ENCODE results near the gene GTF3C5. TPM values are rescaled to one million over a fixed set of nuclear protein-coding genes. Genes with fewer than 3 reads are reported as not detected.

The GTF3C5 gene
- total RNA-seq, 1 donor from 2014 or later = 46.4 TPM

- Histone ChIP-seq H3K9me3 (ENCODE audit: insufficient read depth, low read depth, low read length) (no peaks in the 10 kb centered on the region), H3K79me2 (ENCODE audit: insufficient read depth, low read length) (no peaks in the 10 kb centered on the region), H3K4me2 (ENCODE audit: low read length) (no peak overlapping the region), H3K27ac (ENCODE audit: low read depth, low read length) (no peak overlapping the region), H3K36me3 (ENCODE audit: insufficient read depth, low read length) (peaks cover 8% of the 10 kb centered on the region), H3K27me3 (ENCODE audit: insufficient read depth, low read length) (no peaks in the 10 kb centered on the region), H3K9ac (ENCODE audit: low read length) (no peak overlapping the region), H3K4me3 (ENCODE audit: insufficient read depth, low read depth, low read length) (no peak overlapping the region), H3K4me1 (ENCODE audit: insufficient read depth, low read length) (no peaks in the 10 kb centered on the region), H4K20me1 (ENCODE audit: insufficient read depth, low read length) (peaks cover 20% of the 10 kb centered on the region), H2AFZ (ENCODE audit: low read depth, low read length) (no peak overlapping the region)
- TF ChIP-seq CTCF (IDR thresholded peaks at IDR 0.05; ENCODE audit: insufficient read depth, low read depth, low read length) (no peak), EZH2 (IDR thresholded peaks at IDR 0.05; ENCODE audit: insufficient read depth, low read length) (no peak)
- H3K27me3 Mint-ChIP-seq (ENCODE audit: low read depth, unreplicated experiment) = no peaks in the 10 kb centered on the region
- H3K36me3 Mint-ChIP-seq (ENCODE audit: low read depth, unreplicated experiment) = peaks cover 19% of the 10 kb centered on the region
- H3K4me3 Mint-ChIP-seq (ENCODE audit: unreplicated experiment) = no peak overlapping the region
- FAIRE-seq (no peak), DNase-seq (ENCODE audit: low read depth) (no peak)
- H3K9me3 Mint-ChIP-seq (ENCODE audit: unreplicated experiment) = no peaks in the 10 kb centered on the region
- H3K4me1 Mint-ChIP-seq (ENCODE audit: low read depth, unreplicated experiment) = no peaks in the 10 kb centered on the region
- H3K27ac Mint-ChIP-seq (ENCODE audit: unreplicated experiment) = no peak overlapping the region
Observed at GRCh38 chr9:133104718-133105460, 74.1 kb downstream of the GTF3C5 start.

GRCh38 chr9:133105461-133105770, 74.6 kb downstream of the GTF3C5 start:
- no peak overlapping the region for H3K27ac Mint-ChIP-seq (ENCODE audit: unreplicated experiment)
- H2AFZ ChIP-seq (ENCODE audit: low read depth, low read length) = no peak overlapping the region
- FAIRE-seq = no peak
- H4K20me1 ChIP-seq (ENCODE audit: insufficient read depth, low read length) = peaks cover 25% of the 10 kb centered on the region
- no peaks in the 10 kb centered on the region for H3K27me3 Mint-ChIP-seq (ENCODE audit: low read depth, unreplicated experiment)
- no peaks in the 10 kb centered on the region for H3K4me1 ChIP-seq (ENCODE audit: insufficient read depth, low read length)
- H3K9me3 ChIP-seq (ENCODE audit: insufficient read depth, low read depth, low read length) = no peaks in the 10 kb centered on the region
- no peak overlapping the region for H3K4me2 ChIP-seq (ENCODE audit: low read length)
- H3K79me2 ChIP-seq (ENCODE audit: insufficient read depth, low read length) = no peaks in the 10 kb centered on the region
- no peaks in the 10 kb centered on the region for H3K9me3 Mint-ChIP-seq (ENCODE audit: unreplicated experiment)
- TF ChIP-seq CTCF (IDR thresholded peaks at IDR 0.05; ENCODE audit: insufficient read depth, low read depth, low read length) = no peak
- no peak for TF ChIP-seq EZH2 (IDR thresholded peaks at IDR 0.05; ENCODE audit: insufficient read depth, low read length)
- H3K4me3 Mint-ChIP-seq (ENCODE audit: unreplicated experiment) = no peak overlapping the region
- peaks cover 23% of the 10 kb centered on the region for H3K36me3 Mint-ChIP-seq (ENCODE audit: low read depth, unreplicated experiment)
- H3K9ac ChIP-seq (ENCODE audit: low read length) = no peak overlapping the region
- DNase-seq (ENCODE audit: low read depth) = no peak
- no peaks in the 10 kb centered on the region for H3K27me3 ChIP-seq (ENCODE audit: insufficient read depth, low read length)
- no peak overlapping the region for H3K27ac ChIP-seq (ENCODE audit: low read depth, low read length)
- H3K36me3 ChIP-seq (ENCODE audit: insufficient read depth, low read length) = peaks cover 8% of the 10 kb centered on the region
- H3K4me3 ChIP-seq (ENCODE audit: insufficient read depth, low read depth, low read length) = no peak overlapping the region
- no peaks in the 10 kb centered on the region for H3K4me1 Mint-ChIP-seq (ENCODE audit: low read depth, unreplicated experiment)

- Mint-ChIP-seq H3K4me3 (ENCODE audit: unreplicated experiment) (no peak overlapping the region), H3K27ac (ENCODE audit: unreplicated experiment) (no peak overlapping the region), H3K36me3 (ENCODE audit: low read depth, unreplicated experiment) (peaks cover 18% of the 10 kb centered on the region), H3K4me1 (ENCODE audit: low read depth, unreplicated experiment) (no peaks in the 10 kb centered on the region), H3K27me3 (ENCODE audit: low read depth, unreplicated experiment) (no peaks in the 10 kb centered on the region), H3K9me3 (ENCODE audit: unreplicated experiment) (no peaks in the 10 kb centered on the region)
- Histone ChIP-seq H3K4me1 (ENCODE audit: insufficient read depth, low read length) (no peaks in the 10 kb centered on the region), H3K4me2 (ENCODE audit: low read length) (no peak overlapping the region), H3K36me3 (ENCODE audit: insufficient read depth, low read length) (peaks cover 8% of the 10 kb centered on the region), H3K9ac (ENCODE audit: low read length) (no peak overlapping the region), H2AFZ (ENCODE audit: low read depth, low read length) (no peak overlapping the region), H4K20me1 (ENCODE audit: insufficient read depth, low read length) (peaks cover 37% of the 10 kb centered on the region), H3K79me2 (ENCODE audit: insufficient read depth, low read length) (peaks cover 1% of the 10 kb centered on the region), H3K27ac (ENCODE audit: low read depth, low read length) (no peak overlapping the region), H3K27me3 (ENCODE audit: insufficient read depth, low read length) (no peaks in the 10 kb centered on the region), H3K9me3 (ENCODE audit: insufficient read depth, low read depth, low read length) (no peaks in the 10 kb centered on the region), H3K4me3 (ENCODE audit: insufficient read depth, low read depth, low read length) (no peak overlapping the region)
- DNase-seq (ENCODE audit: low read depth) (no peak), FAIRE-seq (no peak)
- TF ChIP-seq EZH2 (IDR thresholded peaks at IDR 0.05; ENCODE audit: insufficient read depth, low read length) = no peak
- TF ChIP-seq CTCF (IDR thresholded peaks at IDR 0.05; ENCODE audit: insufficient read depth, low read depth, low read length) = no peak
Observed at GRCh38 chr9:133106511-133107244, 75.9 kb downstream of the GTF3C5 start.
